Esophagus muscularis mucosa (tissue), 4 donors: Measurements from ENCODE around the gene LRIT1. TPM values are rescaled to one million over a fixed set of nuclear protein-coding genes. Genes with fewer than 3 reads are reported as not detected.

Source experiments
- DNase-seq: peaks from one replicate; pipeline ENCODE4 v3.0.0-alpha.2; 2017; ENCODE audit errors: extremely low spot score
- H3K27ac ChIP-seq, 4 donors: fragments of 200-600 bp; sonication (generic); replicated peaks in 1 of 4; 1 replicate in 3 of 4; 2 replicates in 1 of 4; pipeline ENCODE4 v1.5.1; 2016 to 2019; ENCODE audit warnings: mild to moderate bottlenecking in 1 of 4
- H3K27me3 ChIP-seq, 4 donors: fragments of 200-600 bp; sonication (generic); one replicate each; pipeline versions ENCODE4 v1.5.1 to v1.6.0; 2016 to 2019
- H3K36me3 ChIP-seq, 4 donors: fragments of 200-600 bp; sonication (generic); one replicate each; pipeline ENCODE4 v1.5.1; 2016 to 2019
- H3K4me1 ChIP-seq, 4 donors: fragments of 200-600 bp; sonication (generic); one replicate each; pipeline ENCODE4 v1.5.1; 2016 to 2019
- H3K4me3 ChIP-seq, 4 donors: fragments of 200-600 bp; sonication (generic); 1 replicate in 2 of 4; 2 replicates in 2 of 4; pipeline ENCODE4 v1.5.1; 2016 to 2019; ENCODE audit warnings: mild to moderate bottlenecking in 4 of 4, moderate library complexity in 1 of 4
- H3K9me3 ChIP-seq, 4 donors: fragments of 200-600 bp; sonication (generic); 1 replicate in 3 of 4; 2 replicates in 1 of 4; pipeline ENCODE4 v1.5.1; 2016 to 2019
- EP300 ChIP-seq: sonication (generic); formaldehyde crosslinking; IDR thresholded peaks from one replicate; pipeline ENCODE4 v1.6.1; 2017; ENCODE audit warnings: antibody characterized with exemption
- POLR2A ChIP-seq: fragments of 450-650 bp; IDR thresholded peaks from one replicate; pipeline ENCODE4 v1.6.1; 2017; ENCODE audit warnings: antibody characterized with exemption, moderate library complexity, mild to moderate bottlenecking, low read depth
- POLR2AphosphoS5 ChIP-seq, 2 donors: sonication (generic); formaldehyde crosslinking; IDR thresholded peaks; one replicate each; pipeline ENCODE4 v1.6.1; 2017; ENCODE audit warnings: antibody characterized with exemption in 2 of 2
- WGBS: methylation state at CpG from one replicate; pipeline ENCODE4 v1.1.5; 2018; 5-methylcytosine and 5-hydroxymethylcytosine counted together
- intact Hi-C: fragments of 100-400 bp; cut with DNase I; formaldehyde crosslinking; loops from one replicate; pipeline ENCODE4 v1.15.1; 2023
- total RNA-seq, 4 donors: library from RNA; depleted of rRNA; stranded (reverse); fragments of >200 nt; gene quantifications; one replicate each; pipeline versions ENCODE4 v1.1.0 to v1.2.1, GENCODE V29; 2016
- TF ChIP-seq, protein P1 (sequence below), 3 experiments: fragments of 200-600 bp in 2 of 3; fragments of 450-650 bp in 1 of 3; sonication (generic) in 2 of 3; IDR thresholded peaks; one replicate each; pipeline ENCODE4 v1.5.1; 2017 to 2019; ENCODE audit warnings: antibody characterized with exemption in 3 of 3, mild to moderate bottlenecking in 2 of 3, moderate library complexity in 1 of 3

LRIT1 gene
- total RNA-seq, 4 donors from 2014 or later: not detected

DNA sequence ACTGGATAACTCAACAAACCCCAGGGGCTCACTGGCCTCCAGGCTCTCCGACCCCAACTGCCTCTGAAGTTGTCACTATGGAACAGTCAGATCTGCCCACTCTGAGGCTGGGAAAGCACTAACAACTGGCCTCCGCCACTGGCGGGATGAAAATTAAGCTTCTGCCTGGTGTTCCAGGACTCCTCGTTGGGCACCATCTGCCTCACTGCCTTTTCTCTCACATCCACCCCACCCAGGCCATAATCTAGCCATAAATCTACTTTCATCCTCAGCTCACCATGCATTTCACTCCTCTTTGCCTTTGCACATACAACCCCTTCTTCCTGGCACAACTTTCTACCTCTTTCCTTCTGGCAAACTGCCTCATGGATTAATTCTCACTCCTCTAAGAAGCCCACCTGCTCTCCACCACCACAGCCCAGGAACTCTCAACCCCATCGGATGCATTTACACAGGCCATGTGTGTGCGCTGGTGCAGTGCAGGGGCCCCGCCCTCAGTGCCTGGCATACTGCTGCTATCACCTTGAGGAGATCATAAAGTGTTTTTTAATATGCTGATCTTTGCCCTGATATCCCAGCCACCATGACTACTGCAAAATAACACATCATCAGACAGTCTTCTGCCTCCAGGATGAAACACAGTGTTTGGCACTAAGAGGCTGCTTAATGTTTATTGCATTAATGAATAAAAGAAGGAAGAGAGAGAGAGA, 43.0 kb downstream of the LRIT1 start:
- peaks cover 0 to 71% (median 23%) of the 10 kb centered on the region in 4 donors for H3K27me3 ChIP-seq
- DNase-seq: no peak
- peaks cover 6 to 19% (median 15%) of the 10 kb centered on the region in 4 donors for H3K4me1 ChIP-seq
- 82% methylated on average over 7 of the region's 7 CpGs for WGBS
- no peaks in the 10 kb centered on the region for H3K9me3 ChIP-seq
- no peaks in the 10 kb centered on the region for H3K36me3 ChIP-seq
- H3K4me3 ChIP-seq: no peak overlapping the region
- intact Hi-C loops: no loop called here
- no peak overlapping the region for H3K27ac ChIP-seq
- TF ChIP-seq, protein P1, sequence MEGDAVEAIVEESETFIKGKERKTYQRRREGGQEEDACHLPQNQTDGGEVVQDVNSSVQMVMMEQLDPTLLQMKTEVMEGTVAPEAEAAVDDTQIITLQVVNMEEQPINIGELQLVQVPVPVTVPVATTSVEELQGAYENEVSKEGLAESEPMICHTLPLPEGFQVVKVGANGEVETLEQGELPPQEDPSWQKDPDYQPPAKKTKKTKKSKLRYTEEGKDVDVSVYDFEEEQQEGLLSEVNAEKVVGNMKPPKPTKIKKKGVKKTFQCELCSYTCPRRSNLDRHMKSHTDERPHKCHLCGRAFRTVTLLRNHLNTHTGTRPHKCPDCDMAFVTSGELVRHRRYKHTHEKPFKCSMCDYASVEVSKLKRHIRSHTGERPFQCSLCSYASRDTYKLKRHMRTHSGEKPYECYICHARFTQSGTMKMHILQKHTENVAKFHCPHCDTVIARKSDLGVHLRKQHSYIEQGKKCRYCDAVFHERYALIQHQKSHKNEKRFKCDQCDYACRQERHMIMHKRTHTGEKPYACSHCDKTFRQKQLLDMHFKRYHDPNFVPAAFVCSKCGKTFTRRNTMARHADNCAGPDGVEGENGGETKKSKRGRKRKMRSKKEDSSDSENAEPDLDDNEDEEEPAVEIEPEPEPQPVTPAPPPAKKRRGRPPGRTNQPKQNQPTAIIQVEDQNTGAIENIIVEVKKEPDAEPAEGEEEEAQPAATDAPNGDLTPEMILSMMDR (IDR thresholded peaks at IDR 0.05): no peak
- TF ChIP-seq EP300 (no peak), POLR2A (no peak), POLR2AphosphoS5 (IDR thresholded peaks at IDR 0.05) (no peak)

DNA sequence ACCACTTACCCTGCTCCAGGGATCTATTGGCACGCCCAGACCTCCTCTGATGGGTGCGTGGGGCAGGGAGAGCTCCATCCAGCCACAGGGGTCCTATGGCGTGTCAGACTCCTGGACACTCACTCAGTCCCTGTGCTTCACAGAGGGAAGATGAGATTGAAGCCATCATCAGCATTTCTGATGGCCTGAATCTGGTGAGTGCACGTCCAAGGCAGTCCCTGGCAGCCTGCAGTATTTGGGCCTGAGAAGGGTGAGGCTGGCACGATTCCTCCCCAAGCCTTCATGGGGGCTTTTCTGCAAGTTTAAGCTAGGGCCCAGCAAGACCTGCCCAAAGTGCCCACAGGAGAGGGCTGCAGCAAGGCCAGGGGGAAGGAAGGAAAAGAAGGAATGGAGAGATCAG, 43.7 kb downstream of the LRIT1 start:
- H3K36me3 ChIP-seq: no peaks in the 10 kb centered on the region

DNA sequence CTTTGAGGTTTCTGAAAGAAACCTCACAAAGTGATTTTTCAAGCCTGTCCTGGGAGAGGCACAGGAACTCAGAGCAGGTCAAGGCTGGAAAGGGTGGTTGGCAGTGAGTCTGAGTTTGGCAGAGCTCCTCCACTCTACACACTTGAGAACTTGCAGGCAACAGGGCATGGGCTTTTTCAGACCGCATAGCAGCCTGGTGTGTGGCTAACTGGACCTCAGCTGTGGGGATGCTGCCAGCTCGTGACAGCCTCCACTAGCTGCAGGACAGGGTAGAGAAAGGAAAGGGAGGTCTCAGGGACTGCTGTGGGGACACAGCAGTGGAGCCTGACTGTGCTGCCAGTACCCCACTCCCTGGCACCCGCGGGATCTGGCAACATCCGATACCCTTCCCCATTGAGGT, 44.4 kb downstream of the LRIT1 start:
- 79% methylated on average over 5 of the region's 5 CpGs for WGBS
- TF ChIP-seq, protein P1 (IDR thresholded peaks at IDR 0.05): no peak
- no peak for TF ChIP-seq POLR2AphosphoS5 (IDR thresholded peaks at IDR 0.05)
- TF ChIP-seq EP300: no peak
- no peak for TF ChIP-seq POLR2A
- Histone ChIP-seq H3K36me3 (no peaks in the 10 kb centered on the region), H3K27ac (no peak overlapping the region), H3K4me1 (peaks cover 6 to 19% (median 15%) of the 10 kb centered on the region in 4 donors), H3K4me3 (no peak overlapping the region), H3K9me3 (no peaks in the 10 kb centered on the region), H3K27me3 (peaks cover 0 to 73% (median 23%) of the 10 kb centered on the region in 4 donors)
- DNase-seq: no peak
- intact Hi-C loops: no loop called here

More for the DNA sequence above, 43.7 kb downstream of the LRIT1 start:
- 79% methylated on average over 5 of the region's 5 CpGs for WGBS
- peaks cover 0 to 74% (median 23%) of the 10 kb centered on the region in 4 donors for H3K27me3 ChIP-seq
- no peak overlapping the region for H3K4me3 ChIP-seq
- TF ChIP-seq, protein P1 (IDR thresholded peaks at IDR 0.05): no peak
- TF ChIP-seq POLR2AphosphoS5 (IDR thresholded peaks at IDR 0.05): no peak
- TF ChIP-seq POLR2A: no peak
- no peak for TF ChIP-seq EP300
- intact Hi-C loops: no loop called here
- H3K4me1 ChIP-seq: peaks cover 6 to 19% (median 15%) of the 10 kb centered on the region in 4 donors
- DNase-seq: no peak
- H3K9me3 ChIP-seq: no peaks in the 10 kb centered on the region
- H3K27ac ChIP-seq: no peak overlapping the region

DNA sequence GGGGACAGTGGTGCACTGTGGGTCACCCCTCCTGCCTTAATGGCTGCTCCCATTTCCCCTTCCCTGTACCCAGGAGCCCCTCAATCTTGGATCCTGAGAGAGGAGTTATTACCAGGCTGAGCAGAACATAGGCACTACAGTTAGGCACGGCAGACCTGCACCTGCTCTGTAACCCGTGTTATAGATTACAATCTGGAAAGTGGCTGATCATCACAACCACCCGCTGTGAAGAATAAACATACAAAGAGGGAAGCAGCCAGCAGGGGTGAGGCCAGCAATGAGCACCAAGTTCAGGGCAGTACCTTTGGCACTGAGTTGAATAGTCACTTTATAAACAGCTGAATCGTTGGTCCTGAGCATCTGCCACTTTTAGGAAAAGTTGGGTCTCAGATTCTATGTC, 45.3 kb downstream of the LRIT1 start:
- 22% methylated on average over 4 of the region's 4 CpGs for WGBS
- Histone ChIP-seq H3K27ac (no peak overlapping the region), H3K9me3 (no peaks in the 10 kb centered on the region), H3K4me3 (no peak overlapping the region), H3K4me1 (peaks cover 6 to 19% (median 15%) of the 10 kb centered on the region in 4 donors), H3K27me3 (peaks cover 0 to 78% (median 23%) of the 10 kb centered on the region in 4 donors), H3K36me3 (no peaks in the 10 kb centered on the region)
- no peak for DNase-seq
- TF ChIP-seq POLR2AphosphoS5 (IDR thresholded peaks at IDR 0.05) (no peak), POLR2A (no peak), EP300 (no peak)
- TF ChIP-seq, protein P1 (IDR thresholded peaks at IDR 0.05): no peak
- intact Hi-C loops: no loop called here
